ENCODE results near the gene COMMD10.

COMMD10 gene

GRCh38 chr5:116084871-116085715, at the start of gene COMMD10:
Gene COMMD10 (plus strand): TSS chr5:116085025.
- peak within 1 kb of the TSS; percentile 77 for H3K4me3 ChIP-seq (ENCODE audit: low read depth, low read length)
- no peak for TF ChIP-seq CTCF (IDR thresholded peaks at IDR 0.05; ENCODE audit: borderline replicate concordance, insufficient read depth, low read depth, low read length)

DNA sequence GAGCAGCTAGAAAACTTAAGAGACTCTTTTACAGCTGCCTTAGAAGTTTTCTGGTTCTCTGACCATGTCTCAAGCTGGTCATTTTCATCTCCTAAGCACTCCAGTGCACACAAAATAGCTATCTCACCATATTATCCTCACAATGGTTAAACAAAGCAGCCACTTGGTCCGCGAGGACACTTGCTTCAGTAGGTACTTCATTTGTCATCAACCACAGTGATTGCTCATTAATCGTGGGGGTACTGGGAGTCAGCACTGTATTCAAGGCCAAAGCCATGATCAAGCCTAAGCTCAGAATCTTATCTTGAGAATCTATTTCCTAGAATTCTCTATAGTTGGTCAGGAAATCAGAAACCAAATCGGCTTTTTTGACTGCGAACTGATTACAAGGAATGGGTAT, 49.7 kb upstream of the COMMD10 start:
- no peak overlapping the region for H3K4me3 ChIP-seq (ENCODE audit: low read depth, low read length)
- no peak for TF ChIP-seq CTCF (IDR thresholded peaks at IDR 0.05; ENCODE audit: borderline replicate concordance, insufficient read depth, low read depth, low read length)

- no peak overlapping the region for H3K4me3 ChIP-seq (ENCODE audit: low read depth, low read length)
- no peak for TF ChIP-seq CTCF (IDR thresholded peaks at IDR 0.05; ENCODE audit: borderline replicate concordance, insufficient read depth, low read depth, low read length)
Observed at GRCh38 chr5:116037236-116037822, 47.5 kb upstream of the COMMD10 start.

DNA sequence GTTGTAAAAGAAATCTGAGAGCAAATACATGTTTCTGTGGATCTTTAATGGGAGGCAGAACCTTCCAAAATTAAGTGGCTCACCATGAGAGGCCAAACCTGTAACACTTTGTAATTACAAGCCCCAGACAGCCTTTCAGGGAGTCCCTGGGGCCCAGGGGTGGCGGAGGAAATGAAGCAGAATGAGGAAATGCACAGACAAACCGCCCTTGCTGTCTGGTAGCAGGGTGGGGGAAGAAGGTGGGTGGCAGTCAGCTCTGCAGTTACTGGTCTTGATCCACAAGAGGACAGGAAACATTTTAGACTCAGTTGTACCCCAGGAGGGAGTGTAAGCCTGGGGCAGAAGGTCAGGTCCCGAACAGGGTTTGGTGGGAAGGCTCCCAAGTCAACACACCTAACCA, 46.0 kb upstream of the COMMD10 start:
- no peak overlapping the region for H3K4me3 ChIP-seq (ENCODE audit: low read depth, low read length)
- no peak for TF ChIP-seq CTCF (IDR thresholded peaks at IDR 0.05; ENCODE audit: borderline replicate concordance, insufficient read depth, low read depth, low read length)

DNA sequence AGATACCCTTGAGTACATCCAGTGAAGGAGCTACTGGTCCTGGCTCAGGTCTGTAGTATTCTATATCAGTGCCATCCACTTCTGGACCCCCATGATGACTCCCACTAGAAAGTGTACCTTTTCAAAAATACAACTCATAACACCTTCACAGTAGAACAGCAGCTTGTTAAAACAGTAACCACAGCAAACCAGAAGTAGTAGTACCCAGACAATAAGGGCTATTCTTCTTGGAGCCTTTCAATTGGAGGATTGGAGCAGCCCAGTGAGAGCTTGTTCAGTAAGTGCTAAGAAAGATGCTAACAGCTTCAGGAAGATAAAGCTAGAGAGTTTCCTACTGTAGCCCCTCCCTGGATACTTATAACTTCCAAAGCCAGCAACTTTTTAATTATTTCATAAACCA, 42.5 kb upstream of the COMMD10 start:
- no peak for TF ChIP-seq CTCF (IDR thresholded peaks at IDR 0.05; ENCODE audit: borderline replicate concordance, insufficient read depth, low read depth, low read length)
- no peak overlapping the region for H3K4me3 ChIP-seq (ENCODE audit: low read depth, low read length)

- no peak for TF ChIP-seq CTCF (IDR thresholded peaks at IDR 0.05; ENCODE audit: borderline replicate concordance, insufficient read depth, low read depth, low read length)
- no peak overlapping the region for H3K4me3 ChIP-seq (ENCODE audit: low read depth, low read length)
Observed at GRCh38 chr5:116044073-116044472, 40.8 kb upstream of the COMMD10 start.

- H3K4me3 ChIP-seq (ENCODE audit: low read depth, low read length) = no peak overlapping the region
- TF ChIP-seq CTCF (IDR thresholded peaks at IDR 0.05; ENCODE audit: borderline replicate concordance, insufficient read depth, low read depth, low read length) = no peak
Observed at GRCh38 chr5:116045821-116046220, 39.0 kb upstream of the COMMD10 start.
